ENCODE results near the gene ZNF236.

The ZNF236 gene

DNA sequence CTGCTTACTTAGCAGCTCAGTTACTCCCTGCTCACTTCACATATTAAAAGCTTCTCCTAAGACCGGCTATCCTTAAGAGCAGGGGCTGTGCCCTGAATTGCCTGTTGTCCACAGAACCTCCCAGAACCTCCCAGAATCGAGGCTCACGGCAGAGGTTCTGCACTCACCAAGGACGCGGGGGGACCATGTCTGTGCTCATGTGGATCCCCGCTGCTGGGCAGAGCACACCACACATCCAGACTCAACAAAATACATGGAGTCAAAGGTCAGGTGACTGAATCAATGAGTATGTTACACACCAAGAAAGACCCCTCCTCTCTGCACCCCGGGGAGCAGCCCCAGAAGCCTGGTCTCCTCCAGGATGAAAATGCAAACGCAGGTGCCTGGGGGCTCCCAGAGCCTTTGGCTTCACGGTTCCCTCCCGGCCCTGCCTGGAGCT, 161.3 kb downstream of the ZNF236 start:
- no peak for DNase-seq (ENCODE audit: extremely low read depth, low read depth)
- TF ChIP-seq CTCF (IDR thresholded peaks at IDR 0.05; ENCODE audit: low read depth, low read length, missing control alignments), result no peak
- no peak overlapping the region for H3K4me3 ChIP-seq (replicated peaks; ENCODE audit: low read depth, low read length)

GRCh38 chr18:76984193-76985155, 162.1 kb downstream of the ZNF236 start:
- no peak for DNase-seq (ENCODE audit: extremely low read depth, low read depth)
- no peak for TF ChIP-seq CTCF (IDR thresholded peaks at IDR 0.05; ENCODE audit: low read depth, low read length, missing control alignments)
- H3K4me3 ChIP-seq (replicated peaks; ENCODE audit: low read depth, low read length), result no peak overlapping the region

GRCh38 chr18:76985156-76985950, 163.0 kb downstream of the ZNF236 start:
- TF ChIP-seq CTCF (IDR thresholded peaks at IDR 0.05; ENCODE audit: low read depth, low read length, missing control alignments), result no peak
- H3K4me3 ChIP-seq (replicated peaks; ENCODE audit: low read depth, low read length), result no peak overlapping the region
- no peak for DNase-seq (ENCODE audit: extremely low read depth, low read depth)

DNA sequence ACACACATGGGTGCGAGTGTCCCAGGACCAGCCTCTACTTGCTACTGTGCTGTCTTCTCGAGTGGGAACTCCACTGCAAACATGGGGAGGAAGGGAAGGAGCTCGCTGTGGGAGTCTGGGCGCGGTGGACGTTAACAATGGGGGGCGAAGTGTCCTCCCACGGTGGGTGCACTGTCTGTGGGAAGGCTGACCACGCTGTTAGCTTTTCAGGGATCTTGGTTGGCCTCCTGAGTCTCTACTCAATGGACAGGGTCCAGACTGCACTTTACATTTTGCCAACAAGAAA, 163.5 kb downstream of the ZNF236 start:
- H3K4me3 ChIP-seq (replicated peaks; ENCODE audit: low read depth, low read length), result no peak overlapping the region
- TF ChIP-seq CTCF (IDR thresholded peaks at IDR 0.05; ENCODE audit: low read depth, low read length, missing control alignments), result no peak
- no peak for DNase-seq (ENCODE audit: extremely low read depth, low read depth)

GRCh38 chr18:76986406-76986805, 164.0 kb downstream of the ZNF236 start:
- H3K4me3 ChIP-seq (replicated peaks; ENCODE audit: low read depth, low read length), result no peak overlapping the region
- no peak for TF ChIP-seq CTCF (IDR thresholded peaks at IDR 0.05; ENCODE audit: low read depth, low read length, missing control alignments)
- no peak for DNase-seq (ENCODE audit: extremely low read depth, low read depth)

- no peak for TF ChIP-seq CTCF (IDR thresholded peaks at IDR 0.05; ENCODE audit: low read depth, low read length, missing control alignments)
- no peak for DNase-seq (ENCODE audit: extremely low read depth, low read depth)
- H3K4me3 ChIP-seq (replicated peaks; ENCODE audit: low read depth, low read length), result no peak overlapping the region
Observed at GRCh38 chr18:76988031-76988826, 165.9 kb downstream of the ZNF236 start.

Measured in HFF-Myc (cell line).